PC-3 (cell line): ENCODE results near the gene GNAT3. TPM values are rescaled to one million over a fixed set of nuclear protein-coding genes. Genes with fewer than 3 reads are reported as not detected.

Experiments
- ATAC-seq: fragments of 200-7000 bp; cut with Tn5 transposase; 2 replicates; pipeline ENCODE4 v1.9.1; 2020; ENCODE audit warnings: mild to moderate bottlenecking, moderate library complexity
- BruUV-seq: library from RNA; stranded (reverse); fragments of 400-500 nt; replicated peaks from 2 replicates; lab custom pipeline; 2021; lab: Mats Ljungman, UMichigan
- CTCF ChIA-PET: fragments of 300-600 bp; sonication (Branson Sonifier 250); formaldehyde crosslinking; loops from one replicate; lab custom pipeline; 2022; ENCODE audit warnings: antibody characterized with exemption; lab: Charles Lee
- POLR2A ChIA-PET: fragments of 300-600 bp; sonication (Branson Sonifier 250); formaldehyde crosslinking; loops from one replicate; lab custom pipeline; 2022; ENCODE audit warnings: antibody characterized with exemption; ENCODE audit not compliant: unreplicated experiment; lab: Charles Lee
- DNase-seq: peaks from one replicate; pipeline ENCODE4 v3.0.0-alpha.2; 2015
- H2AFZ ChIP-seq: fragments of 300-600 bp; sonication (generic); 2 replicates; pipeline ENCODE4 v1.6.0; 2016; ENCODE audit warnings: antibody characterized with exemption, low read length
- H3F3A ChIP-seq: fragments of 300-600 bp; sonication (generic); one replicate; pipeline ENCODE4 v1.6.0; 2017; ENCODE audit warnings: antibody characterized with exemption, low read length, control low read depth, mild to moderate bottlenecking; ENCODE audit not compliant: unreplicated experiment
- H3K27ac ChIP-seq: fragments of 300-600 bp; sonication (generic); 2 replicates; pipeline ENCODE4 v1.5.1; 2016; ENCODE audit warnings: mild to moderate bottlenecking, low read length
- H3K27me3 ChIP-seq: fragments of 300-600 bp; sonication (generic); 2 replicates; pipeline ENCODE4 v1.6.1; 2016; ENCODE audit warnings: low read length, mixed read lengths
- H3K36me3 ChIP-seq: fragments of 300-600 bp; sonication (generic); 2 replicates; pipeline ENCODE4 v1.6.1; 2016; ENCODE audit warnings: low read depth, mixed run types, low read length, mixed read lengths
- H3K4me1 ChIP-seq: fragments of 300-600 bp; sonication (generic); 2 replicates; pipeline ENCODE4 v1.5.1; 2016; ENCODE audit warnings: low read length; ENCODE audit not compliant: insufficient read depth
- H3K4me2 ChIP-seq: fragments of 300-600 bp; sonication (generic); 2 replicates; pipeline ENCODE4 v1.6.0; 2016; ENCODE audit warnings: low read length
- H3K4me3 ChIP-seq: fragments of 300-600 bp; sonication (generic); 2 replicates; pipeline ENCODE4 v1.5.1; 2016; ENCODE audit warnings: mild to moderate bottlenecking, low read length, mixed read lengths
- H3K79me2 ChIP-seq: fragments of 300-600 bp; sonication (generic); 2 replicates; pipeline ENCODE4 v1.6.1; 2017; ENCODE audit warnings: low read length, mixed read lengths
- H3K9ac ChIP-seq: fragments of 300-600 bp; sonication (generic); 2 replicates; pipeline ENCODE4 v1.6.0; 2016; ENCODE audit warnings: mild to moderate bottlenecking, low read length
- H3K9me2 ChIP-seq: fragments of 300-600 bp; sonication (generic); replicated peaks from 2 replicates; pipeline ENCODE4 v1.6.1; 2016; ENCODE audit warnings: mixed run types, low read length, mixed read lengths
- H3K9me3 ChIP-seq: fragments of 300-600 bp; sonication (generic); 2 replicates; pipeline ENCODE4 v1.6.1; 2016; ENCODE audit warnings: low read length, mixed read lengths
- H4K20me1 ChIP-seq: fragments of 300-600 bp; sonication (generic); 2 replicates; pipeline ENCODE4 v1.6.1; 2016; ENCODE audit warnings: low read length, mixed read lengths
- CTCF ChIP-seq: fragments of 300-600 bp; sonication (generic); conservative IDR thresholded peaks from 2 replicates; pipeline ENCODE4 v1.5.1; 2017; ENCODE audit warnings: antibody characterized with exemption, low read depth, mild to moderate bottlenecking, low read length
- EZH2 ChIP-seq: fragments of 300-600 bp; sonication (generic); IDR thresholded peaks from one replicate; pipeline ENCODE4 v1.6.1; 2017; ENCODE audit warnings: antibody characterized with exemption, mild to moderate bottlenecking, low read length; ENCODE audit not compliant: unreplicated experiment
- EZH2phosphoT487 ChIP-seq: fragments of 300-600 bp; sonication (generic); IDR thresholded peaks from 2 replicates; pipeline ENCODE4 v1.6.1; 2018; ENCODE audit warnings: mild to moderate bottlenecking, antibody characterized with exemption, low read length, borderline replicate concordance
- intact Hi-C: fragments of 100-400 bp; cut with micrococcal nuclease; formaldehyde crosslinking; loops from 2 replicates; pipeline ENCODE4 v1.9.0; 2023
- total RNA-seq: library from RNA; depleted of rRNA; stranded (reverse); fragments of >200 nt; gene quantifications from 2 replicates; pipeline ENCODE4 v1.2.3, GENCODE V29; 2014

The GNAT3 gene
- total RNA-seq, 1 experiment from 2014 or later = not detected

- POLR2A ChIA-PET = no interaction called here
- H3K4me1 ChIP-seq = peaks cover 10% of the 10 kb centered on the region; the same call in 1 of the 2 replicates
- TF ChIP-seq EZH2phosphoT487 (no peak), CTCF (no peak)
- CTCF ChIA-PET = no interaction called here
- H3K4me3 ChIP-seq = no peak overlapping the region
- H2AFZ ChIP-seq = no peak overlapping the region
- peak; percentile 40 for DNase-seq
- peak; percentile 29; the same call in 1 of the 2 replicates for ATAC-seq
- H3K79me2 ChIP-seq = no peaks in the 10 kb centered on the region
- H3K9me2 ChIP-seq = no peaks in the 10 kb centered on the region
- no peak overlapping the region for H3K27ac ChIP-seq
- H3K4me2 ChIP-seq = no peak overlapping the region
- H4K20me1 ChIP-seq = no peaks in the 10 kb centered on the region
- H3K36me3 ChIP-seq = no peaks in the 10 kb centered on the region
- no peaks in the 10 kb centered on the region for H3K27me3 ChIP-seq
- no peak overlapping the region for H3K9ac ChIP-seq
- H3K9me3 ChIP-seq = no peaks in the 10 kb centered on the region
- H3F3A ChIP-seq = no peaks in the 10 kb centered on the region
- BruUV-seq = no TSS peak
- intact Hi-C loops = loop anchor here (1.0 kb wide), 1 partner anchor 21 kb away; no protein-coding TSS in a partner anchor
Observed at GRCh38 chr7:80432166-80432565, 79.7 kb downstream of the GNAT3 start.

- no peaks in the 10 kb centered on the region for H3K9me2 ChIP-seq
- H4K20me1 ChIP-seq = no peaks in the 10 kb centered on the region
- H3F3A ChIP-seq = no peaks in the 10 kb centered on the region
- intact Hi-C loops = loop anchor here (10.0 kb wide), 1 partner anchor 1046 kb away; no protein-coding TSS in a partner anchor
- H3K79me2 ChIP-seq = no peaks in the 10 kb centered on the region
- no peak for TF ChIP-seq CTCF
- no peak for TF ChIP-seq EZH2
- no peak for TF ChIP-seq EZH2phosphoT487
- no peak overlapping the region for H3K4me2 ChIP-seq
- BruUV-seq = no TSS peak
- H3K4me3 ChIP-seq = no peak overlapping the region
- ChIA-PET POLR2A (no interaction called here), CTCF (interaction anchor here (0.5 to 1.3 kb wide), 2 partner anchors 47 to 1041 kb away, joined by 3 to 6 read pairs; no protein-coding TSS in a partner anchor)
- DNase-seq (no peak), ATAC-seq (no peak)
- no peak overlapping the region for H3K27ac ChIP-seq
- H3K4me1 ChIP-seq = peaks cover 10% of the 10 kb centered on the region; the same call in 1 of the 2 replicates
- H3K27me3 ChIP-seq = no peaks in the 10 kb centered on the region
- no peak overlapping the region for H3K9ac ChIP-seq
- no peaks in the 10 kb centered on the region for H3K9me3 ChIP-seq
- no peak overlapping the region for H2AFZ ChIP-seq
- no peaks in the 10 kb centered on the region for H3K36me3 ChIP-seq
Observed at GRCh38 chr7:80429181-80429580, 82.7 kb downstream of the GNAT3 start.
